Dendritic cell treated with granulocyte-macrophage colony-stimulating factor and Interleukin-4, amounts not matched to agents 40 ng/mL and 50 ng/mL, for 4 days (primary cell): ENCODE results near the gene KLHL14.

Source experiments
- H3K27ac Mint-ChIP-seq: one replicate; pipeline ENCODE4 v1.8.0; 2022; ENCODE audit warnings: mild to moderate bottlenecking, mixed read lengths
- H3K27me3 Mint-ChIP-seq: one replicate; pipeline ENCODE4 v1.8.0; 2022; ENCODE audit warnings: mild to moderate bottlenecking, mixed read lengths
- H3K36me3 Mint-ChIP-seq: one replicate; pipeline ENCODE4 v1.8.0; 2022; ENCODE audit warnings: low read depth, mixed read lengths
- H3K4me1 Mint-ChIP-seq: one replicate; pipeline ENCODE4 v1.8.0; 2022; ENCODE audit warnings: low read depth, mixed read lengths
- H3K4me3 Mint-ChIP-seq: one replicate; pipeline ENCODE4 v1.8.0; 2022; ENCODE audit warnings: mild to moderate bottlenecking, moderate library complexity, mixed read lengths
- H3K9me3 Mint-ChIP-seq: one replicate; pipeline ENCODE4 v1.8.0; 2022; ENCODE audit warnings: mixed read lengths
- intact Hi-C: fragments of 100-400 bp; cut with micrococcal nuclease; formaldehyde crosslinking; loops from one replicate; pipeline ENCODE4 v1.15.0; 2022

Gene KLHL14

GRCh38 chr18:32629292-32629691, 143.5 kb downstream of the KLHL14 start:
- Mint-ChIP-seq H3K36me3 (no peaks in the 10 kb centered on the region), H3K9me3 (peaks cover 22% of the 10 kb centered on the region), H3K4me1 (no peaks in the 10 kb centered on the region), H3K4me3 (no peak overlapping the region), H3K27me3 (no peaks in the 10 kb centered on the region), H3K27ac (no peak overlapping the region)
- intact Hi-C loops = no loop called here

GRCh38 chr18:32624182-32624723, 148.6 kb downstream of the KLHL14 start:
- no peak overlapping the region for H3K4me3 Mint-ChIP-seq
- no peak overlapping the region for H3K27ac Mint-ChIP-seq
- H3K27me3 Mint-ChIP-seq = no peaks in the 10 kb centered on the region
- H3K36me3 Mint-ChIP-seq = no peaks in the 10 kb centered on the region
- intact Hi-C loops = no loop called here
- H3K9me3 Mint-ChIP-seq = peaks cover 3% of the 10 kb centered on the region
- no peaks in the 10 kb centered on the region for H3K4me1 Mint-ChIP-seq

- H3K4me3 Mint-ChIP-seq = no peak overlapping the region
- H3K27me3 Mint-ChIP-seq = no peaks in the 10 kb centered on the region
- H3K36me3 Mint-ChIP-seq = no peaks in the 10 kb centered on the region
- intact Hi-C loops = no loop called here
- no peaks in the 10 kb centered on the region for H3K9me3 Mint-ChIP-seq
- no peaks in the 10 kb centered on the region for H3K4me1 Mint-ChIP-seq
- H3K27ac Mint-ChIP-seq = no peak overlapping the region
Measured at GRCh38 chr18:32623563-32623962, 149.3 kb downstream of the KLHL14 start.
